Spleen (tissue), 7 donors: ENCODE data around the gene TJP2.

Experiments
- POLR2A ChIP-seq, 3 donors: fragments of 450-650 bp; IDR thresholded peaks; one replicate each; pipeline ENCODE4 v1.5.1; 2017; ENCODE audit warnings: antibody characterized with exemption in 3 of 3, mild to moderate bottlenecking in 1 of 3
- TF ChIP-seq, protein P1 (sequence below), 11 experiments: fragments of 200-600 bp in 7 of 11; fragments of 450-650 bp in 4 of 11; sonication (generic) in 4 of 11; IDR thresholded peaks in 8 of 11; conservative IDR thresholded peaks in 3 of 11; 1 replicate in 7 of 11; 2 replicates in 4 of 11; pipeline versions ENCODE4 v1.4.0 to v1.8.0; 2016 to 2021; ENCODE audit warnings: antibody characterized with exemption in 11 of 11, inconsistent platforms in 4 of 11, mild to moderate bottlenecking in 1 of 11
- donor health status: DM: no; HTN: no; CAD: no; lungs with moderate emphysema.
- donor health status: DM: no; HTN: no; CAD: no.
- donor health status: DM: no; HTN: no; CAD: no.

DNA sequence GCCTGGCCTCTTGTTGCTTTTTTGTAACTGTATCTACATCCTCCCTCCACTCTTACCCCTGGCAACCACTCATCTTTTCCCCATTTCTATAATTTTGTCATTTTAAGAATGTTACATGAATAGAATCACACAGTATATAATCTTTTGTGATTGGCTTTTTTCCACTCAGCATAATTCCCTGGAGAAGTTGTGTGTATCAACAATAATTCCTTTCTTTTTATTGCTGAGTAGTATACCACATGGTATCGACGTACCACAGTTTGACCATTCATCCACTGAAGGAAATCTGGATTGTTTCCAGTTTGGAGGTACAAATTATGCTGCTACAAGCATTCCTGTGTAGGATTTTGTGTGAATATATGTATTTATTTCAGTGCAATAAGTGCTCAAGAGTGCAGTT is 129.3 kb downstream of the TJP2 start:
- no peak for TF ChIP-seq POLR2A (IDR thresholded peaks at IDR 0.05)
- TF ChIP-seq, protein P1, sequence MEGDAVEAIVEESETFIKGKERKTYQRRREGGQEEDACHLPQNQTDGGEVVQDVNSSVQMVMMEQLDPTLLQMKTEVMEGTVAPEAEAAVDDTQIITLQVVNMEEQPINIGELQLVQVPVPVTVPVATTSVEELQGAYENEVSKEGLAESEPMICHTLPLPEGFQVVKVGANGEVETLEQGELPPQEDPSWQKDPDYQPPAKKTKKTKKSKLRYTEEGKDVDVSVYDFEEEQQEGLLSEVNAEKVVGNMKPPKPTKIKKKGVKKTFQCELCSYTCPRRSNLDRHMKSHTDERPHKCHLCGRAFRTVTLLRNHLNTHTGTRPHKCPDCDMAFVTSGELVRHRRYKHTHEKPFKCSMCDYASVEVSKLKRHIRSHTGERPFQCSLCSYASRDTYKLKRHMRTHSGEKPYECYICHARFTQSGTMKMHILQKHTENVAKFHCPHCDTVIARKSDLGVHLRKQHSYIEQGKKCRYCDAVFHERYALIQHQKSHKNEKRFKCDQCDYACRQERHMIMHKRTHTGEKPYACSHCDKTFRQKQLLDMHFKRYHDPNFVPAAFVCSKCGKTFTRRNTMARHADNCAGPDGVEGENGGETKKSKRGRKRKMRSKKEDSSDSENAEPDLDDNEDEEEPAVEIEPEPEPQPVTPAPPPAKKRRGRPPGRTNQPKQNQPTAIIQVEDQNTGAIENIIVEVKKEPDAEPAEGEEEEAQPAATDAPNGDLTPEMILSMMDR (IDR thresholded peaks at IDR 0.05 in 8 of 11, conservative IDR thresholded peaks at IDR 0.05 in 3 of 11) = no peak
